ENCODE results near the gene PTEN. TPM values are rescaled to one million over a fixed set of nuclear protein-coding genes. Genes with fewer than 3 reads are reported as not detected.
"Not testable (repeated sequence)": the region's sequence is repeated elsewhere in the genome, so short reads cannot be mapped to it uniquely, and the experiment has no call there.

PTEN gene
- total RNA-seq, 4 donors from 2014 or later, result 90.8 to 146 (median 112) TPM

DNA sequence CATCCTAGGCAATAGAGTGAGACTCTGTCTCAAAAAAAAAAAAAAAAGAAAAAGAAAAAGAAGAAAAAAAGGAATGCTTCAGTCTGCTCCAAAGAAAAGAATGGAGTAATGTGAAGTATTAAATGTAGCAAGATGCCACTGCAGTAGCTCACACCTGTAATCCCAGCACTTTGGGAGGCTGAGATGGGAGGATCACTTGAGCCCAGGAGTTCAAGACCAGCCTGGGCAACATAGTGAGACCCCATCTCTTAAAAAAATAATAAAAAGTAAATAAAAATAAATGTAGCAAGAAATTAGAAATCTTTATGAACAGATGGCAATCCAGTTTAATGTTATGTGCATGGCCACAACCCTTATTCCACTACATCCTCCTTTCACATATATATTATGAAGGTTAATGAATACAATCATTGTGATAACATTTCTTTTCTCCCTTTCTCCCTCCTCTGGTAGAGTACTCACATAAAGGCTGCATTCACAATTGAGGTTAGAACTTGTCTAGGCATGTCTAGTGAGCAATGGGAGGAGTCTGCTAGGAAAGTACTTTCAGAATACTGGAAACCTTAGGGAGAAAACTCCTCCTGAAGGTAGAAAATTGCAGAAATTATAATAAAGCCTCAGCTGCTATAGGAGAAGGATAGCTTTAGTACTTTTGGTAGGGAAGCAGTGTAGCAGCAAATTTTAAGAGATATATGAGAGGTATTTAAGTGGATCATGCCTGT is 20.5 kb upstream of the PTEN start:
- Histone ChIP-seq H3K9me3 (no peaks in the 10 kb centered on the region), H3K27me3 (no peaks in the 10 kb centered on the region), H3K36me3 (no peaks in the 10 kb centered on the region), H3K4me1 (no peaks in the 10 kb centered on the region), H3K4me3 (no peak overlapping the region), H3K27ac (no peak overlapping the region)
- no peak for ATAC-seq
- TF ChIP-seq POLR2A (IDR thresholded peaks at IDR 0.05) (no peak), POLR2AphosphoS5 (IDR thresholded peaks at IDR 0.05) (no peak), CTCF (IDR thresholded peaks at IDR 0.05) (no peak), EP300 (IDR thresholded peaks at IDR 0.05) (no peak)

DNA sequence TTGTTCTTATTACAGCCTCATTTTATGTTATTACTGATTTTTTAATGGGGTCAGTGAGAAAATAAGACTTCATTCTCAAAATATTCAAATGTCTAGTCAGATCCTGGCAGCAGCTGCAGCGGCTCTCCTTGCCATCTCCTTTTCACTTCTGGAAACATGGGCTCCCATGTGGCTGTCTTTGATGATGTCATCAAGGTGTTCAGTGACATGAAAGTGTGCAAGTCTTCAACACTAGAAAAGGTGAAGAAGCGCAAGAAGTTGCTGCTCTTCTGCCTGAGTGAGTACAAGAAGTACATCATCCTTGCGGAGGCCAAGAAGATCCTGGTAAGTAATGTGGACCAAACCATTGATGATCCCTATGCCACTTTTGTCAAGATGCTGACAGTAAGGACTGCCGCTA is 19.7 kb upstream of the PTEN start:
- no peak for TF ChIP-seq EP300 (IDR thresholded peaks at IDR 0.05)
- no peak for TF ChIP-seq CTCF (IDR thresholded peaks at IDR 0.05)
- no peak for TF ChIP-seq POLR2AphosphoS5 (IDR thresholded peaks at IDR 0.05)
- TF ChIP-seq POLR2A (IDR thresholded peaks at IDR 0.05), result no peak
- Histone ChIP-seq H3K9me3 (no peaks in the 10 kb centered on the region), H3K4me1 (no peaks in the 10 kb centered on the region), H3K36me3 (no peaks in the 10 kb centered on the region), H3K27me3 (no peaks in the 10 kb centered on the region), H3K27ac (no peak overlapping the region), H3K4me3 (no peak overlapping the region)
- ATAC-seq, result no peak
- 100% methylated on average over 1 to 4 of the region's 4 CpGs for WGBS, 2 donors (ENCODE audit: low coverage in 1 of 2)

GRCh38 chr10:87844837-87845623 is 18.4 kb upstream of the PTEN start:
- Histone ChIP-seq H3K9me3 (no peaks in the 10 kb centered on the region), H3K27me3 (no peaks in the 10 kb centered on the region), H3K27ac (no peak overlapping the region), H3K36me3 (no peaks in the 10 kb centered on the region), H3K4me1 (no peaks in the 10 kb centered on the region), H3K4me3 (no peak overlapping the region)
- TF ChIP-seq EP300 (IDR thresholded peaks at IDR 0.05) (no peak), CTCF (IDR thresholded peaks at IDR 0.05) (no peak), POLR2A (IDR thresholded peaks at IDR 0.05) (no peak), POLR2AphosphoS5 (IDR thresholded peaks at IDR 0.05) (no peak)
- 20 to 46% methylated on average over 1 of the region's 1 CpG for WGBS, 2 donors (ENCODE audit: low coverage in 1 of 2)
- ATAC-seq, result no peak

- H3K27ac ChIP-seq, result no peak overlapping the region
- WGBS, 2 donors (ENCODE audit: low coverage in 1 of 2), result 86 to 87% methylated on average over 3 of the region's 3 CpGs
- H3K9me3 ChIP-seq, result no peaks in the 10 kb centered on the region
- TF ChIP-seq CTCF (IDR thresholded peaks at IDR 0.05), result no peak
- TF ChIP-seq POLR2A (IDR thresholded peaks at IDR 0.05), result no peak
- no peak for TF ChIP-seq POLR2AphosphoS5 (IDR thresholded peaks at IDR 0.05)
- no peak for TF ChIP-seq EP300 (IDR thresholded peaks at IDR 0.05)
- H3K4me1 ChIP-seq, result no peaks in the 10 kb centered on the region
- H3K4me3 ChIP-seq, result no peak overlapping the region
- no peak for ATAC-seq
- H3K36me3 ChIP-seq, result no peaks in the 10 kb centered on the region
- no peaks in the 10 kb centered on the region for H3K27me3 ChIP-seq
Observed at GRCh38 chr10:87845624-87845998, 17.8 kb upstream of the PTEN start.

- H3K4me1 ChIP-seq, result no peaks in the 10 kb centered on the region
- no peaks in the 10 kb centered on the region for H3K36me3 ChIP-seq
- ATAC-seq, result no peak
- H3K27me3 ChIP-seq, result no peaks in the 10 kb centered on the region
- WGBS, 2 donors (ENCODE audit: low coverage in 1 of 2), result 57 to 74% methylated on average over 6 to 7 of the region's 7 CpGs
- no peak overlapping the region for H3K4me3 ChIP-seq
- TF ChIP-seq EP300 (IDR thresholded peaks at IDR 0.05), result no peak
- TF ChIP-seq POLR2AphosphoS5 (IDR thresholded peaks at IDR 0.05), result no peak
- no peak for TF ChIP-seq CTCF (IDR thresholded peaks at IDR 0.05)
- no peak for TF ChIP-seq POLR2A (IDR thresholded peaks at IDR 0.05)
- no peak overlapping the region for H3K27ac ChIP-seq
- H3K9me3 ChIP-seq, result no peaks in the 10 kb centered on the region
Observed at GRCh38 chr10:87846023-87846422, 17.4 kb upstream of the PTEN start.

DNA sequence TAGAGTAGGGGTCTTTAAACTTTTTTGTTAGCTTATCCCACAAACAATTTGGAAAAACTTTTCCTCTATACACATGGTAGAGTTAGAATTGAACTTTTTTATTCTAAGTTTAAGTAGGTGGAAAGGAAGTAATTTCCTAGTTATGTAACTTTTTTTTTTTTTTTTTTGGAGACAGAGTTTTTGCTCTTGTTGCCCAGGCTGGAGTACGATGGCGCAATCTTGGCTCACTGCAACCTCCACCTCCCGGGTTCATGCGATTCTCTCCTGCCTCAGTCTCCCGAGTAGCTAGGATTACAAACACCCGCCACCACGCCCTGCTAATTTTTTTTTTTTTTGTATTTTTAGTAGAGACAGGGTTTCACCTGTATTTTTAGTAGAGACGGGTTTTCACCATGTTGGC is 16.7 kb upstream of the PTEN start:
- not testable (repeated sequence) for H3K9me3 ChIP-seq, H3K4me1 ChIP-seq, H3K4me3 ChIP-seq, H3K36me3 ChIP-seq, H3K27me3 ChIP-seq, H3K27ac ChIP-seq, ATAC-seq
- 97% methylated on average over 7 of the region's 8 CpGs; no CpG with 5 or more reads in 1 of the 2 donors for WGBS, 2 donors (ENCODE audit: low coverage in 1 of 2)

Measured in gastroesophageal sphincter (tissue), 4 donors.